Tibial nerve (tissue), 3 donors: ENCODE results near the gene AKAP7.

Source experiments
- CTCF ChIP-seq, 5 experiments: fragments of 200-600 bp in 3 of 5; fragments of 450-650 bp in 2 of 5; sonication (generic) in 3 of 5; IDR thresholded peaks; one replicate each; pipeline ENCODE4 v1.5.1; 2016 to 2019; ENCODE audit warnings: antibody characterized with exemption in 5 of 5, mild to moderate bottlenecking in 3 of 5, moderate library complexity in 2 of 5
- POLR2A ChIP-seq, 2 donors: fragments of 450-650 bp; IDR thresholded peaks; one replicate each; pipeline ENCODE4 v1.6.1; 2017; ENCODE audit warnings: antibody characterized with exemption in 2 of 2, mild to moderate bottlenecking in 2 of 2, moderate library complexity in 2 of 2

GRCh38 chr6:131265939-131266338, 130.7 kb downstream of the AKAP7 start:
- TF ChIP-seq POLR2A (IDR thresholded peaks at IDR 0.05) = no peak
- no peak for TF ChIP-seq CTCF (IDR thresholded peaks at IDR 0.05)
